22Rv1 (cell line): ENCODE results near the gene ZNF543.
"Not testable (repeated sequence)": the region's sequence is repeated elsewhere in the genome, so short reads cannot be mapped to it uniquely, and the experiment has no call there.

Source experiments
- H3K27ac ChIP-seq: fragments of 450-650 bp; 2 replicates; pipeline ENCODE4 v1.5.1; 2017
- CTCF ChIP-seq: fragments of 450-650 bp; IDR thresholded peaks from 2 replicates; pipeline ENCODE4 v1.5.1; 2017; ENCODE audit warnings: mild to moderate bottlenecking
- ZFX ChIP-seq: fragments of 450-650 bp; IDR thresholded peaks from 2 replicates; pipeline ENCODE4 v1.6.1; 2017; ENCODE audit warnings: antibody characterized with exemption, borderline replicate concordance

ZNF543 gene

GRCh38 chr19:57363688-57364181 lies 43.5 kb downstream of the ZNF543 start:
- peak overlapping the region; percentile 82 for H3K27ac ChIP-seq
- no peak for TF ChIP-seq ZFX
- TF ChIP-seq CTCF: no peak

- TF ChIP-seq CTCF (no peak), ZFX (no peak)
- no peak overlapping the region for H3K27ac ChIP-seq
Measured at GRCh38 chr19:57366776-57367175, 46.5 kb downstream of the ZNF543 start.

DNA sequence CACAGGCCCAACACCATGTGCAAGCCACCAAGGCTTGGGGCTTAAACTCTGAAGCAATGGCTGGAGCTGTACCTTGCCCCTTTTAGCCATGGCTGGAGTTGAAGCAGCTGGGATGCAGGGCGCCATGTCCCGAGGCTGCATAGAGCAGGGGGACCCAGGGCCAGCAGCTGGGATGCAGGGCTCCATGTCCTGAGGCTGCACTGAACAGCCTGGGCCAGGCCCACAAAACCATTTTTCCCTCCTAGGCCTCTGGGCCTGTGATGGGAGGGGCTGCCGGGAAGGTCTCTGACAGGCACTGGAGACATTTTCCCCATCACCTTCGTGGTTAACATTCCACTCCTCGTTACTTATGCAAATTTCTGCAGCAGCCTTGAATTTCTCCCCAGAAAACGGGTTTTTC lies 53.9 kb downstream of the ZNF543 start:
- H3K27ac ChIP-seq: no peak overlapping the region
- TF ChIP-seq ZFX: no peak
- TF ChIP-seq CTCF: no peak

DNA sequence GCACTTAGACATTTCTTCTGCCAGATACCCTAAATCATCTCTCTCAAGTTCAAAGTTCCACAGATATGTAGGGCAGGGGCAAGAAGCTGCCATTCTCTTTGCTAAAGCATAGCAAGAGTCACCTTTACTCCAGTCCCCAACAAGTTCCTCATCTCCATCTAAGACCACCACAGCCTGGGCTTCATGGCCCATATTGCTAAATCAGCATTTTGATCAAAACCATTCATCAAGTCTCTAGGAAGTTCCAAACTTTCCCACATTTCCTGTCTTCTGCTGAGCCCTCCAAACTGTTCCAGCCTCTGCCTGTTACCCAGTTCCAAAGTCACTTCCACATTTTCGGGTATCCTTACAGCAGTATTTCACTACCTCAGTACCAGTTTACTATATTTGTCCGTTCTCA lies 54.4 kb downstream of the ZNF543 start:
- H3K27ac ChIP-seq: not testable (repeated sequence)

GRCh38 chr19:57376151-57376550 lies 55.9 kb downstream of the ZNF543 start:
- H3K27ac ChIP-seq: no peak overlapping the region
- no peak for TF ChIP-seq CTCF
- TF ChIP-seq ZFX: no peak

GRCh38 chr19:57377498-57378146 lies 57.4 kb downstream of the ZNF543 start:
- TF ChIP-seq CTCF: no peak
- TF ChIP-seq ZFX: no peak
- H3K27ac ChIP-seq: no peak overlapping the region
